GM18907 (cell line): Measurements from ENCODE around the gene YES1.
"Not testable (repeated sequence)": the region's sequence is repeated elsewhere in the genome, so short reads cannot be mapped to it uniquely, and the experiment has no call there.

Source experiments
- ATAC-seq: cut with Tn5 transposase; IDR thresholded peaks from one replicate; pipeline ENCODE4 v1.9.1; 2021; ENCODE audit warnings: mild to moderate bottlenecking, moderate library complexity; ENCODE audit not compliant: unreplicated experiment

YES1 gene

GRCh38 chr18:824179-824578, 12.1 kb upstream of the YES1 start:
- ATAC-seq = no peak

GRCh38 chr18:820591-821165, 8.6 kb upstream of the YES1 start:
- ATAC-seq = no peak

- no peak for ATAC-seq
These were observed 4.8 kb upstream of the YES1 start for GRCh38 chr18:816869-817268.

- ATAC-seq = no peak
These were observed 4.1 kb upstream of the YES1 start for GRCh38 chr18:816088-816653.

GRCh38 chr18:815353-815752, 3.3 kb upstream of the YES1 start:
- ATAC-seq = no peak

- ATAC-seq = no peak
These were observed 2.5 kb upstream of the YES1 start for GRCh38 chr18:814300-815084.

- ATAC-seq = peak; percentile 0
These were observed 1.4 kb upstream of the YES1 start for GRCh38 chr18:813172-814071.

GRCh38 chr18:812376-813171, 532 bp upstream of the YES1 start:
- peak; percentile 55 for ATAC-seq

- ATAC-seq = peak; percentile 14
These were observed 705 bp downstream of the YES1 start for GRCh38 chr18:811182-811891.

GRCh38 chr18:809985-810642, 1.9 kb downstream of the YES1 start:
- peak; percentile 34 for ATAC-seq

GRCh38 chr18:809228-809627, 2.8 kb downstream of the YES1 start:
- not testable (repeated sequence) for ATAC-seq

GRCh38 chr18:808502-808901, 3.5 kb downstream of the YES1 start:
- ATAC-seq = no peak

GRCh38 chr18:808086-808485, 4.0 kb downstream of the YES1 start:
- no peak for ATAC-seq

GRCh38 chr18:805755-806110, 6.3 kb downstream of the YES1 start:
- peak; percentile 53 for ATAC-seq

- peak; percentile 32 for ATAC-seq
These were observed 6.9 kb downstream of the YES1 start for GRCh38 chr18:805008-805754.

- ATAC-seq = no peak
These were observed 10.9 kb downstream of the YES1 start for GRCh38 chr18:801137-801536.

- ATAC-seq = no peak
These were observed 12.1 kb downstream of the YES1 start for GRCh38 chr18:799943-800342.

- ATAC-seq = not testable (repeated sequence)
These were observed 16.7 kb downstream of the YES1 start for GRCh38 chr18:795383-795782.

GRCh38 chr18:789397-789796, 22.6 kb downstream of the YES1 start:
- no peak for ATAC-seq
